PC-9 (cell line): ENCODE measurements around the gene MRRF. TPM values are rescaled to one million over a fixed set of nuclear protein-coding genes. Genes with fewer than 3 reads are reported as not detected.
"Not testable (repeated sequence)": the region's sequence is repeated elsewhere in the genome, so short reads cannot be mapped to it uniquely, and the experiment has no call there.

Experiments used
- BruUV-seq: library from RNA; stranded (reverse); fragments of 400-500 nt; replicated peaks from 2 replicates; lab custom pipeline; 2021; lab: Mats Ljungman, UMichigan
- CTCF ChIA-PET: fragments of 300-600 bp; sonication (Branson Sonifier 250); formaldehyde crosslinking; loops from one replicate; lab custom pipeline; 2022; ENCODE audit warnings: antibody characterized with exemption; lab: Charles Lee
- POLR2A ChIA-PET: fragments of 300-600 bp; sonication (Branson Sonifier 250); formaldehyde crosslinking; loops from one replicate; lab custom pipeline; 2022; ENCODE audit warnings: antibody characterized with exemption; ENCODE audit not compliant: unreplicated experiment; lab: Charles Lee
- DNase-seq, 2 experiments: peaks; one replicate each; pipeline versions ENCODE4 v3.0.0 to v3.0.0-alpha.2; 2015 to 2022; ENCODE audit warnings: mixed read lengths in 1 of 2
- H2AFZ ChIP-seq: fragments of 200-600 bp; sonication (generic); 2 replicates; pipeline ENCODE4 v1.8.1; 2017; ENCODE audit warnings: antibody characterized with exemption
- H3F3A ChIP-seq: fragments of 200-600 bp; sonication (generic); 2 replicates; pipeline ENCODE4 v1.8.1; 2017; ENCODE audit warnings: antibody characterized with exemption, mild to moderate bottlenecking, low read depth; ENCODE audit not compliant: insufficient read depth
- H3K27ac ChIP-seq: fragments of 200-600 bp; sonication (generic); 2 replicates; pipeline ENCODE4 v1.6.1; 2016; ENCODE audit warnings: mixed run types
- H3K27me3 ChIP-seq: fragments of 200-600 bp; sonication (generic); 2 replicates; pipeline ENCODE4 v1.6.1; 2016; ENCODE audit warnings: low read depth, mixed run types; ENCODE audit not compliant: insufficient read depth
- H3K36me3 ChIP-seq: fragments of 200-600 bp; sonication (generic); 2 replicates; pipeline ENCODE4 v1.6.1; 2016; ENCODE audit warnings: low read depth, mixed run types
- H3K4me1 ChIP-seq: fragments of 200-600 bp; sonication (generic); replicated peaks from 2 replicates; pipeline ENCODE4 v1.6.1; 2016; ENCODE audit warnings: mixed run types; ENCODE audit not compliant: insufficient read depth
- H3K4me2 ChIP-seq: fragments of 200-600 bp; sonication (generic); 2 replicates; pipeline ENCODE4 v1.6.1; 2017; ENCODE audit warnings: mixed run types
- H3K4me3 ChIP-seq: fragments of 200-600 bp; sonication (generic); 2 replicates; pipeline ENCODE4 v1.6.1; 2016; ENCODE audit warnings: mixed run types
- H3K79me2 ChIP-seq: fragments of 200-600 bp; sonication (generic); 2 replicates; pipeline ENCODE4 v1.6.1; 2017; ENCODE audit warnings: low read depth, mixed run types
- H3K9me2 ChIP-seq: fragments of 200-600 bp; sonication (generic); 2 replicates; pipeline ENCODE4 v1.8.1; 2017; ENCODE audit warnings: mild to moderate bottlenecking; ENCODE audit not compliant: insufficient read depth
- H3K9me3 ChIP-seq: fragments of 200-600 bp; sonication (generic); 2 replicates; pipeline ENCODE4 v1.8.1; 2016; ENCODE audit warnings: low read depth; ENCODE audit not compliant: insufficient read depth
- H4K20me1 ChIP-seq: fragments of 200-600 bp; sonication (generic); 2 replicates; pipeline ENCODE4 v1.8.1; 2017; ENCODE audit not compliant: insufficient read depth
- EZH2 ChIP-seq: fragments of 200-600 bp; sonication (generic); IDR thresholded peaks from 2 replicates; pipeline ENCODE4 v1.8.0; 2017; ENCODE audit warnings: antibody characterized with exemption, low read depth
- intact Hi-C: fragments of 100-400 bp; cut with micrococcal nuclease; formaldehyde crosslinking; loops from one replicate; pipeline ENCODE4 v1.10.0; 2022; ENCODE audit not compliant: unreplicated experiment
- total RNA-seq: library from RNA; stranded (reverse); gene quantifications from 2 replicates; pipeline ENCODE4 v1.2.3, GENCODE V29; 2021
- TF ChIP-seq, protein P1 (sequence below): fragments of 200-600 bp; sonication (generic); conservative IDR thresholded peaks from 2 replicates; pipeline ENCODE4 v1.6.1; 2017; ENCODE audit warnings: mixed run types, antibody characterized with exemption, mild to moderate bottlenecking, moderate library complexity

Gene MRRF
- total RNA-seq, 1 experiment from 2014 or later = 79.5 TPM

GRCh38 chr9:122355336-122355875, 90.7 kb downstream of the MRRF start:
- H2AFZ ChIP-seq = no peak overlapping the region
- CTCF ChIA-PET = no interaction called here
- H3K9me2 ChIP-seq = no peaks in the 10 kb centered on the region
- no peaks in the 10 kb centered on the region for H3K27me3 ChIP-seq
- BruUV-seq = no TSS peak
- H3K4me2 ChIP-seq = no peak overlapping the region
- POLR2A ChIA-PET = no interaction called here
- H3K4me3 ChIP-seq = no peak overlapping the region
- H3F3A ChIP-seq = no peaks in the 10 kb centered on the region
- DNase-seq = no peak
- H3K36me3 ChIP-seq = no peaks in the 10 kb centered on the region
- no peaks in the 10 kb centered on the region for H3K79me2 ChIP-seq
- H4K20me1 ChIP-seq = 0 out of 2 replicates have a peak, but pooled peaks cover 3% of the 10 kb centered on the region
- TF ChIP-seq EZH2 = no peak
- TF ChIP-seq, protein P1, sequence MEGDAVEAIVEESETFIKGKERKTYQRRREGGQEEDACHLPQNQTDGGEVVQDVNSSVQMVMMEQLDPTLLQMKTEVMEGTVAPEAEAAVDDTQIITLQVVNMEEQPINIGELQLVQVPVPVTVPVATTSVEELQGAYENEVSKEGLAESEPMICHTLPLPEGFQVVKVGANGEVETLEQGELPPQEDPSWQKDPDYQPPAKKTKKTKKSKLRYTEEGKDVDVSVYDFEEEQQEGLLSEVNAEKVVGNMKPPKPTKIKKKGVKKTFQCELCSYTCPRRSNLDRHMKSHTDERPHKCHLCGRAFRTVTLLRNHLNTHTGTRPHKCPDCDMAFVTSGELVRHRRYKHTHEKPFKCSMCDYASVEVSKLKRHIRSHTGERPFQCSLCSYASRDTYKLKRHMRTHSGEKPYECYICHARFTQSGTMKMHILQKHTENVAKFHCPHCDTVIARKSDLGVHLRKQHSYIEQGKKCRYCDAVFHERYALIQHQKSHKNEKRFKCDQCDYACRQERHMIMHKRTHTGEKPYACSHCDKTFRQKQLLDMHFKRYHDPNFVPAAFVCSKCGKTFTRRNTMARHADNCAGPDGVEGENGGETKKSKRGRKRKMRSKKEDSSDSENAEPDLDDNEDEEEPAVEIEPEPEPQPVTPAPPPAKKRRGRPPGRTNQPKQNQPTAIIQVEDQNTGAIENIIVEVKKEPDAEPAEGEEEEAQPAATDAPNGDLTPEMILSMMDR = no peak
- H3K9me3 ChIP-seq = no peaks in the 10 kb centered on the region
- intact Hi-C loops = no loop called here
- no peaks in the 10 kb centered on the region for H3K4me1 ChIP-seq
- H3K27ac ChIP-seq = no peak overlapping the region

DNA sequence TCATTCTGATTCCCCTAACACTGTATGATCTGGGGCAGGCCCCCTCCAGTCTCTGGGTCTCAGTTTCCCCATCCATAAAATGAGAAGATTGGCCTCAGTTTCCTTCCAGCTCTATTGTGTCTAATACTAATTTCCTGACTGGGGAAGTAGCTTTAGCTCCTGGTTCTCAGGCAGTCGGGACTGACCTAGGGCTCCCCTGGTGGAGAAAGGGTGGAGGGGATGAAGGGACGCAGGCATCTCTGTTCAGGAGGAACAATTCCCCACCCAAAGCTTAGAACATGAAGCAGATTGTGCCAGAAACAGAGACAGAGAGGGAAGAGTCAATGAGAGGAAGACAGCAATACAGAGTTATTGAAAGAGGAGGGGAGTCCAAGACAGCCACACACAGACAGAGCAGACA, 91.9 kb downstream of the MRRF start:
- BruUV-seq = no TSS peak
- Histone ChIP-seq H2AFZ (no peak overlapping the region), H3K36me3 (no peaks in the 10 kb centered on the region), H3K27me3 (no peaks in the 10 kb centered on the region), H4K20me1 (no peaks in the 10 kb centered on the region), H3K9me3 (no peaks in the 10 kb centered on the region), H3F3A (no peaks in the 10 kb centered on the region), H3K4me1 (no peaks in the 10 kb centered on the region), H3K4me2 (no peak overlapping the region), H3K9me2 (no peaks in the 10 kb centered on the region), H3K27ac (no peak overlapping the region), H3K4me3 (no peak overlapping the region), H3K79me2 (no peaks in the 10 kb centered on the region)
- no peak for TF ChIP-seq EZH2
- TF ChIP-seq, protein P1 = peak; percentile 40; the same call in 1 of the 2 replicates
- ChIA-PET CTCF (no interaction called here), POLR2A (no interaction called here)
- intact Hi-C loops = no loop called here
- no peak for DNase-seq

DNA sequence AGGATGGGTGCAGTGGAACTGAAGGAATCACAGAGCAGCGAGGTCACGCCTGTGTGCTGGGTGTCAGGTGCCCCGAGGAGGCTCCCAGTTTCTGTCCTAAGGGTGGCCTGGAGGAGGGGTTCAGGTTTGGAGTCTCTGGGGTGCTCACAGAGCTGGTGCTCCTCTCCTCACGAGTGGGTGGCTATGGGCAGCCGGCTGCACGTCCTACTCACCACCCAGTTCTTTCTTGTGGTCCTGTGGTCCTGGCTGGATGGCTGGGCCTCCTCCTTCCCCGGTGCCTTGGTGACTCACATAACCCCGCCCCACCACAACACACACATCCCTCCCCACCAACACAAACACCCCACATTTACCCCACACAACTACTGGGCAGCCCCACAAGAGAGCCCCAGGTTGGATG, 96.2 kb downstream of the MRRF start:
- Histone ChIP-seq H3K27me3 (no peaks in the 10 kb centered on the region), H2AFZ (no peak overlapping the region), H3K4me2 (no peak overlapping the region), H3K4me3 (no peak overlapping the region), H3K4me1 (no peaks in the 10 kb centered on the region), H3K9me3 (no peaks in the 10 kb centered on the region), H3K36me3 (no peaks in the 10 kb centered on the region), H3K9me2 (no peaks in the 10 kb centered on the region), H4K20me1 (no peaks in the 10 kb centered on the region), H3F3A (no peaks in the 10 kb centered on the region), H3K27ac (no peak overlapping the region), H3K79me2 (no peaks in the 10 kb centered on the region)
- no TSS peak for BruUV-seq
- intact Hi-C loops = no loop called here
- no peak for DNase-seq
- TF ChIP-seq, protein P1 = no peak
- no peak for TF ChIP-seq EZH2
- CTCF ChIA-PET = no interaction called here
- POLR2A ChIA-PET = no interaction called here

DNA sequence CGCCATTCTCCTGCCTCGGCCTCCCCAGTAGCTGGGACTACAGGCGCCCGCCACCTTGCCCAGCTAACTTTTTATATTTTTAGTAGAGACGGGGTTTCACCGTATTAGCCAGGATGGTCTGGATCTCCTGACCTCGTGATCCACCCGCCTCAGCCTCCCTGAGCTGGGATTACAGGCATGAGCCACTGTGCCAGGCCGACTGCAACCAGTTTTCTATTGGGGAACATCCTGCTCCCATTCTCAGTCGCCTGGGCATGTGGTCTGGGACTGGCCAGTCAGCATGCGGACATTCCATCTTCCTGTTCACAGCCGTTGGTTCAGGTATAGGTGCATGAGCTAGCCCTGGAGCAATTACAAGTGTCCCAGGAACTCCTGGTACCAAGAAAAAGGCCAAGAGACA, 98.4 kb downstream of the MRRF start:
- CTCF ChIA-PET = interaction anchor here (0.6 kb wide), 2 partner anchors 13 to 1012 kb away, joined by 3 read pairs; no protein-coding TSS in a partner anchor
- not testable (repeated sequence) for H3K27ac ChIP-seq

More for the DNA sequence above, 98.4 kb downstream of the MRRF start:
- H3K36me3 ChIP-seq, H3K4me1 ChIP-seq, H4K20me1 ChIP-seq, BruUV-seq, H3K79me2 ChIP-seq, H3K4me2 ChIP-seq, H3K9me3 ChIP-seq, intact Hi-C loops, H3F3A ChIP-seq, H3K9me2 ChIP-seq, H3K4me3 ChIP-seq, H2AFZ ChIP-seq, H3K27me3 ChIP-seq, DNase-seq, POLR2A ChIA-PET: not testable (repeated sequence)
